T-helper 1 cell treated with Interleukin-12 subunit alpha and Interleukin-12 subunit beta and Interleukin-4 antibody, amounts not matched to agents 30 μg/mL and 1 μg/mL, for 36 hours (primary cell): ENCODE measurements around the gene KLHL40.

Experiments
- H3K27ac Mint-ChIP-seq: one replicate; pipeline ENCODE4 v1.8.0; 2021; ENCODE audit warnings: mild to moderate bottlenecking, mixed read lengths
- H3K27me3 Mint-ChIP-seq: one replicate; pipeline ENCODE4 v1.8.0; 2021; ENCODE audit warnings: low read depth, mixed read lengths
- H3K36me3 Mint-ChIP-seq: one replicate; pipeline ENCODE4 v1.8.0; 2021; ENCODE audit warnings: low read depth, mixed read lengths
- H3K4me1 Mint-ChIP-seq: one replicate; pipeline ENCODE4 v1.8.0; 2021; ENCODE audit warnings: low read depth, mixed read lengths
- H3K4me3 Mint-ChIP-seq: one replicate; pipeline ENCODE4 v1.8.0; 2021; ENCODE audit warnings: mild to moderate bottlenecking, moderate library complexity, mixed read lengths
- H3K9me3 Mint-ChIP-seq: one replicate; pipeline ENCODE4 v1.8.0; 2021; ENCODE audit warnings: mixed read lengths

Gene KLHL40

DNA sequence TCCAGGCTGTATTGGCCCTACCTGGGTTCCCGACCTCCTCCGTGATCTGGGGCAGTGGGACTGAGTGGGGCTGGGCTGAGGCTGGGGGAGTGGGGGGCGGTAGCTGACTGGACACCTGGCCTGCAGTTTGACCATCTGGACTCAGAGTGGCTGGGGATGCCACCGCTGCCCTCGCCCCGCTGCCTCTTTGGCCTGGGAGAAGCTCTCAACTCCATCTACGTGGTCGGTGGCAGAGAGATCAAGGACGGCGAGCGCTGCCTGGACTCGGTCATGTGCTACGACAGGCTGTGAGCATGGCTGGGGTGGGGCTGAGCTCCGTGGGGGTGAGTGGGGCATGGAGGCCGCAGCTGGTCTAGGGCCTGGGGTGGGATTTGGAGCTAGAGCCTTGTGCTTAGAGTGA lies 2.7 kb downstream of the KLHL40 start:
- peaks cover 2% of the 10 kb centered on the region for H3K4me1 Mint-ChIP-seq
- H3K27me3 Mint-ChIP-seq = peaks cover 19% of the 10 kb centered on the region
- H3K36me3 Mint-ChIP-seq = no peaks in the 10 kb centered on the region
- no peaks in the 10 kb centered on the region for H3K9me3 Mint-ChIP-seq
- H3K4me3 Mint-ChIP-seq = no peak overlapping the region
- H3K27ac Mint-ChIP-seq = no peak overlapping the region

DNA sequence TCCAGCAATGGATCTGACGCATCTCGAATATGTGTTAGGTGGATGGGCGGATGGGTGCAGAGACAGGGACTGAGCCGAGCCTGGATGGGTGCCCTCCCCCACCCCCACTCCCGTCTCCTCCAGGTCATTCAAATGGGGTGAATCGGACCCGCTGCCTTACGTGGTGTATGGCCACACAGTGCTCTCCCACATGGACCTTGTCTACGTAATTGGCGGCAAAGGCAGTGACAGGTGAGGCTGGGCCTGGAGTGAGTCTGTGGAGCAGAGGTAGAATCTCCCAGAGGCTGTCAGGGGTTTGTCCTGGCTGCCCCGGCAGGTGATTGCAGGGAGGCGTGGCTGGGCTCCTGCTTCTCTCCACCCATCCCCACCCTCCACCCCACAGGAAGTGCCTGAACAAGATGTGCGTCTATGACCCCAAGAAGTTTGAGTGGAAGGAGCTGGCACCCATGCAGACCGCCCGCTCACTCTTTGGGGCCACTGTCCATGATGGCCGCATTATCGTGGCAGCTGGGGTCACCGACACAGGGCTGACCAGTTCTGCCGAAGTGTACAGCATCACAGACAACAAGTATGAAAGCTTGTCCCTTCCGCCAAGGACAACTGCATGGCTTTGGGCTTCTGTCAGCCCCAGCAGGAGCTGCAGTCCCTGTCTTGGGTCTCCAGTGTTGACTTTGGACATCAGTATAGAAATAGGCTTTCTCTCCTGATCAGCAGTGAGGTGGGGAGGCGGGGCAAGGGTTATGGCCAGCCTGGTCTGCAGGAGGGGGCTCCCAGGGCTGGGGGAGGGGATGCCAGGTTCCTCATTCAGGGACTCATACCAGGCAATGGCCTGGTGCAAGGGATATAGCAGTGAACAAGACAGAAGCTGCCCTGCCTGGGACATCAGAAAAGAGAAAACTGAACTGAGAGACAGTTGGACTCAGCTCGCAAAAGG lies 3.4 kb downstream of the KLHL40 start:
- peaks cover 19% of the 10 kb centered on the region for H3K27me3 Mint-ChIP-seq
- H3K4me1 Mint-ChIP-seq = peaks cover 2% of the 10 kb centered on the region
- no peaks in the 10 kb centered on the region for H3K36me3 Mint-ChIP-seq
- H3K9me3 Mint-ChIP-seq = no peaks in the 10 kb centered on the region
- H3K27ac Mint-ChIP-seq = no peak overlapping the region
- no peak overlapping the region for H3K4me3 Mint-ChIP-seq

DNA sequence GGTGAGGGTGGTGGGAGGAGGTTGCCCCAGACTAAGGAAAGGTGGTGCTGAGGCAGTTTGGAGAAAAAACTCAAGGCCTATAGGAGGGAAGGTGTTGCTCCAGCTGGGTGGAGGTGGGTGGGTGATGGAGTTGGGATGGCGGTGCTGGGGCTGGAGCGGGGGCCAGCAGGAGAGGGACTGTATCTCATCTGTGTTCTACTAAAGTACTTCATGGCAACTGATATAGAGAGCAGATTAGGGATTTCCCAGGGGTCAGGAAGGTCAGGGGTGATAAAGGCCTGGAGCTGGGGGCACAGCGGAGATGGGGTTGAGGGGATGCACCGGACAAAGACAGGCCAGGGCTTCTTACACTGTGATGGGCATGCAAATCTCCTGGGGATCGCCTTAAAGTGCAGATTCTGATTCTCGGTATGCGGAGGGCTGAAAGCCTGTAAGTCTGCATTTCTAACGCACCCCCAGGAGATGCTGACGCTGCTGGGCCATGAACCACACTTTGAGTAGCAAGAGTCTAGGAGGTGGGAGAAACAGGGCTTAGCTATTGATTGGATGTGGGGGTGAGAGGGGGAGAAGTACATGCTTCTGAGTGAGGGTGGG lies 4.2 kb downstream of the KLHL40 start:
- Mint-ChIP-seq H3K4me3 (no peak overlapping the region), H3K27me3 (peaks cover 19% of the 10 kb centered on the region), H3K9me3 (no peaks in the 10 kb centered on the region), H3K27ac (no peak overlapping the region), H3K4me1 (peaks cover 2% of the 10 kb centered on the region), H3K36me3 (no peaks in the 10 kb centered on the region)

DNA sequence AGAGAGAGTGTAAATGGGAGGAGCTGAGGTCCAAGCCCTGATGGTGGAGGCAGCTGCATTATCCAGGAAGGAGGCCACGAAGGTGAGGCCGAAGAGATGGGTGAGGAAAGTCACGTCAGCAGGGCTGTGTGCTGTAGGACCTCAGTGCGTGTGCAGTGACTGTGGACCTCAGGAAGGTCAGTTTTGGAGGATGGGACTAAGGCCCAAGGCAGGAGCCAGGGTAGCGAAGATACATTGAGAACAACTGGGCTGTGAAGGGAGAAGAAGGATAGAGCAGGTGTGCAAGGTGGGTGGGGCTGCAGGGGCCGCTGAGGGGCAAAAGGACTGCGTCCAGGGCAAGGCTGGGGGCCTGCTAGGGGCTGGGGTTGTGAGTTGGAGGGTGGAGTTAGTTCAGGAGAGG lies 4.9 kb downstream of the KLHL40 start:
- Mint-ChIP-seq H3K4me3 (no peak overlapping the region), H3K27ac (no peak overlapping the region), H3K9me3 (no peaks in the 10 kb centered on the region), H3K27me3 (peaks cover 19% of the 10 kb centered on the region), H3K36me3 (no peaks in the 10 kb centered on the region), H3K4me1 (peaks cover 2% of the 10 kb centered on the region)

DNA sequence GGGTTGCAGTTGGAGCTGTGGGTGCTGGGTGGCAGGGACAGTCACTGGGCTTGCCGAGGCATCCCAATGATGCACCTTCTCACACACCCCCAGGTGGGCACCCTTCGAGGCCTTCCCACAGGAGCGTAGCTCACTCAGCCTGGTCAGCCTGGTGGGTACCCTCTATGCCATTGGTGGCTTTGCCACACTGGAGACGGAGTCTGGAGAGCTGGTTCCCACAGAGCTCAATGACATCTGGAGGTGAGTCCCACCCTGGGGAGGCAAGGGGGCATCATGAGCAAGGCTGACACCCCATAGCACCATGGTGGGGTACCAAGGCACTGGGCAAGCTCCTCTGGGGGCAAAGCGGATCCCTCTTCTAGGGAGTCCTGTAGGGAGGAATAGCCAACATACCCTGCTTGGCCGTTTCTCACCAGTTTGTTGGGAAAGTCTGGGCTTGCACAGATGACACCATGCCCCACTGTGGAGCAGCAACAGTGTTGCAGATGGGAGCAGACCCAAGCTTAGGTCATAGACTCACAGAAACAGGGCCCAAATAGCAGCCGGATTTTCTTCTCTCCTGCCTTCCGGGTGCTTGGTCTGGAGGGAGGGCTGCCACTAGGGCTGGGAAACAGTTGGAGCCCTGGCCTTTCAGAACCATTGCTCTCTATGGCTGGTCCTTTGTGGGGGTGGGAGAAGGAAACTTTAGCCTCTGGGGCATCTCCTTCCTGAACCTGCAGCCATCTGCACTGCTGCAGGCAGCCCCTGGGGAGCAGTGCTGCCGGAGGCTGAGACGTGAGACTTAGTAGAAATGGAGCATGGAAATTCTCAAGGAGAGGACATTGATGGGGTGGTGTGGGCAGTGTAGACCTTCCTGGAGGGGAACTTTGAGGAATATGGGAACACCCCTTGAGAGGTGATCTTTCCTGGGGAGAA lies 5.7 kb downstream of the KLHL40 start:
- Mint-ChIP-seq H3K4me1 (no peaks in the 10 kb centered on the region), H3K36me3 (no peaks in the 10 kb centered on the region), H3K27ac (no peak overlapping the region), H3K27me3 (peaks cover 15% of the 10 kb centered on the region), H3K9me3 (no peaks in the 10 kb centered on the region), H3K4me3 (no peak overlapping the region)

DNA sequence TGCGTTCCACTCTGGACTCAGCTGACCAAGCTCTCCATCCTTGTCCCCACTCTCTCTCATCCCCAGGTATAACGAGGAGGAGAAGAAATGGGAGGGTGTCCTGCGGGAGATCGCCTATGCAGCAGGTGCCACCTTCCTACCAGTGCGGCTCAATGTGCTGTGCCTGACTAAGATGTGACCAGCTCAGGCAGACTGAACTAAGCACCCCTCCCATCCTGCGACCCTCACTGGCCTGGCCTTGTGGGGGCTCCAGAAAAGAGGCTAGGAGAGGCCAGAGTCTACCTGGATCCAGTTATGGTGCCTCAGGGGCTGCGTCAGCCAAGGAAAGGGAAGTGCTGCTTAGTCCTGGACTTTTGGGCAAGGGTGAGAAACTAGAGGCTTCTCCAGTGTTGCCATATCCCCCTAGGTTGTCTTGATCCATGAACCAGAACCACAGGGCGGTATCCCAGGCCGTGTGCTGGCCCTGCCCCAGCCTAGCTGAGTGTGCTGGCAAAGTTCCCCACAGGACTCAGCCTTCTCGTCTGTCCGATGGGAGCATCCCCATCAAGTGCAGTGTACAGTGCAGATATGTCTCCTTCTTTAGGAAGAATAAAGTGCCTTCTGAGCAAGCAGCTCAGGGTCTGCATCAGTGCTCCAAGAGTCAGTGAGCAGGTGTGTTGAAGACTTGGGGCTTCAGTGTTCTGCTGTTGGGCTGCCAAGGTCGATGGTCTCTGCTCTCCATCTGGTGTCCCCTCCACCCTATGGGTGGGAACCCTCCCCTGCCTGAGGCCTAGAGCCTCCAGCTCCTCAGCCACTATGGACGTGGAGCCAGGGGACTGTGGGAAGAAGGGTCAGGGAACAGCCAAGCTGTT lies 6.7 kb downstream of the KLHL40 start:
- Mint-ChIP-seq H3K27ac (no peak overlapping the region), H3K9me3 (no peaks in the 10 kb centered on the region), H3K4me3 (no peak overlapping the region), H3K27me3 (peaks cover 10% of the 10 kb centered on the region), H3K4me1 (no peaks in the 10 kb centered on the region), H3K36me3 (no peaks in the 10 kb centered on the region)

DNA sequence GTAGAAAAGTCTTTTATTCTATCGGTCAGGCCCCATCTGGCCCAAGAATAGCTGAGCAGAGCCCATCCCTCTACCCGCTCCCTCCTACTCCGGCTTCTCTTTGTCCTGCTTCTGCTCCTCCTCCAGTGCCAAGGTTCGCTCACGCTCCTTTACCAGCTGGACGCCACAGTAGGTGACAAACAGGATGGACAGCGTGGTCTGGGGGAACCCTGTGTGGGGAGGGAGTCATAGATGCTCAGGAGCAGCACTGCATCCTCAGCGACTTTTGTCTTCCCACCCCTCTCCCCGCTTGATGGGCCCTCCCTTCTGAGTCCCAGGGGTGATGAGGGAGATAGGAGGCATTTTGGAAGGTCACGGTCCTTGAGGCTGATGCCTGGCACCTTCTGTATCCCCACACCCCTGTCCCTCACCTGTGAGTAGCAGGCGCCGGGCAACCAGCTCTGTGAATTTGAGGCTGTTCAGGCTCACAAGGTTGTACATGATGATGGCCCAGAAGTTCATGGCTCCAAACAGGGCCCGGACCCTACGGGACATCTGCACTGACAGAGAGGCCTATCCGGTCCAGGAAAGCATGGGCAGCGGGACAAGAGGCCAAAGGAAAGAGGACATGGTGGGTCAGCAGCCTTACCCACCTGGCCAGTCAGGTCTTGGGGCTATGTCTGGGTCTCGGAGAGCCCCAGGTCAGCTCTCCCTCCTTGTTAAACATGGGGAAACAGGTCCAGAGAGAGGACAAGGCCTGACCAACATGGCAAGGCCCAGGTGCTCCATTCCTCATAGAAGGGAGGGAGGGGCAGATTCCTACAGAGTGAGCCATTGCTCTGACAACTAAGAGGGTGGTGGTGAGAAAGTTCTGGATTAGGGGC lies 7.6 kb downstream of the KLHL40 start:
- Mint-ChIP-seq H3K27me3 (peaks cover 7% of the 10 kb centered on the region), H3K9me3 (no peaks in the 10 kb centered on the region), H3K4me1 (no peaks in the 10 kb centered on the region), H3K27ac (no peak overlapping the region), H3K36me3 (no peaks in the 10 kb centered on the region), H3K4me3 (no peak overlapping the region)

DNA sequence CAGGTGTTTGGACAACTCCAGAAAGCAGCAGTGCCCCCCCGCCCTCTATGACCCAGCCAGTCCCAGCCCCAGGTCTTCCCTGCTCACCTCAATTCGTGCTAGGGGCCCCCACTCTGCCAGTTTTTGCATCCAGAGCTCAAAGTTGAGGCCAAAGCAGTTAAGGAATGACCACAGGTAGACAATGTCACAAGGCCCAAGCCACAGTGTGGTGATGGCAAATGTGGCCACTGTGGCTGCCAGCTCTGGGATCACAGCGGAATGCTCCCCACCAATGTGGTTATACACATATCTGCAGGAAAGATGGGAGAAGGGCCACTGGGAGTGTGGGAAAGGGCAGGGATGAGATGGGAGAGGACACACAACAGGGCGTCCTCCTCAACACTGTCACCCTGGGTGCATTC lies 8.2 kb downstream of the KLHL40 start:
- Mint-ChIP-seq H3K4me1 (no peaks in the 10 kb centered on the region), H3K9me3 (no peaks in the 10 kb centered on the region), H3K27ac (no peak overlapping the region), H3K36me3 (no peaks in the 10 kb centered on the region), H3K4me3 (no peak overlapping the region), H3K27me3 (peaks cover 7% of the 10 kb centered on the region)

DNA sequence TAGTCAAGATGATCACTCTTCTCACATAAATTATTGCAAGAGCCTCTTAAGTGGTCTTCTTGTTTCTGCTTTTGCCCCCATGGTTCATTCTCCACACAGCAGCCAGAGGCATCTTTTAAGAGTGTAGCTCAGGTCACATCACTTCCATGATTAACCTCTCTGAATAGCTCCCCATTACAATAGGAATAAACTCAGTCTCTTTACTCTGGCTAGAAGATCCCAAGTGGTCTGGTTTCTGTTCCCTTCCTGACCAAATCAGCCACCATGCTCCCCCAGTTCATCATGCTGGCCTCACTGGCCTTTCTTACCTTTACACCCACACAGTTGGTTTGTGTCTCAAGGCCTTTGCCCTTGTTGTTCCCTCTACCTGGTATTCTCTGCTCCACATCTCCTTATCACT lies 9.0 kb downstream of the KLHL40 start:
- no peak overlapping the region for H3K27ac Mint-ChIP-seq
- H3K4me3 Mint-ChIP-seq = no peak overlapping the region
- H3K9me3 Mint-ChIP-seq = no peaks in the 10 kb centered on the region
- peaks cover 2% of the 10 kb centered on the region for H3K4me1 Mint-ChIP-seq
- no peaks in the 10 kb centered on the region for H3K36me3 Mint-ChIP-seq
- peaks cover 5% of the 10 kb centered on the region for H3K27me3 Mint-ChIP-seq

DNA sequence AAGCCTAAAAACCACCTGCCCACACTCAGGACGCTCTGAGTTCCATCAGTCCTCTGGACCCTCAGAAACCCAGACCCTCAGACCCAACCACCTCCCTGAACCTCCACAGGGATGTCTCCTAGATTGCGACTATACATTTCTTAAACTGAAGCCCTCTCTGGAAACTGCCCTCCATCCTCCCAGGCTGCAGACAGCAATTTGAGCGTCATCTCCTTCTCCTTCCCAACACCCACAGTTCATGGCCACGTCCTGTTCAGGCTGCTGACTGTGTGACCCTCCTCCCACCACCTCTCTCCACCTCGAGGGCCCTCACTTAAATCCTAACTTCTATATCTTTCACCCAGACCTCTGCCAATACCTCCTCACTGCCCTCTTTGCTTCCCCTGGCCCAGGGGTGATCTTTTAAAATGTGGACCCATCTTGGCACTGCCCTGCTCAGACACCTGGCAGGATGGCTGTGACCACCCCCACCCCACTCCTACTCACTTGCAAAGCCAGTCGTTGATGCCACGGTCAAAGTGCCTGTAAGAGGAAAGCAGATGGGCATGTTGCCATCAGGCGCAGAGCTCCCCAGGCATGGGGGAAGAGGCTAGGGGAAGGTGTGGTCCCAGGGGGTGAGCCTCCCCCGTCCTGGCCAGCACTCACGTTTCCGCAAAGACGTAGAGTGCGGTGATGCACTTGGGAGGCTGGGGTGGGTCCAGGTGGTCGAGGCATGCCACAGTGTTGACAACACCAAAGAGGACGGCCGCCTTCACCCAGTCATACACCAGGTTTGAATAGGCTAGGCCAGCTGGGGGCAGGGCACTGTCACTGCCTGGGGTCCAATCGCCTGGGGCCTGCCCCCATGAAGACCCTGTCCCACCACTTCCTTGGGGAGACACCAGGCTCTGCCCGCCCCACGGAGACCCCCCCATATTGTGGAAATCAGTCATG lies 11.3 kb downstream of the KLHL40 start:
- no peaks in the 10 kb centered on the region for H3K27me3 Mint-ChIP-seq
- no peaks in the 10 kb centered on the region for H3K36me3 Mint-ChIP-seq
- no peaks in the 10 kb centered on the region for H3K9me3 Mint-ChIP-seq
- H3K4me1 Mint-ChIP-seq = peaks cover 2% of the 10 kb centered on the region
- no peak overlapping the region for H3K4me3 Mint-ChIP-seq
- no peak overlapping the region for H3K27ac Mint-ChIP-seq

DNA sequence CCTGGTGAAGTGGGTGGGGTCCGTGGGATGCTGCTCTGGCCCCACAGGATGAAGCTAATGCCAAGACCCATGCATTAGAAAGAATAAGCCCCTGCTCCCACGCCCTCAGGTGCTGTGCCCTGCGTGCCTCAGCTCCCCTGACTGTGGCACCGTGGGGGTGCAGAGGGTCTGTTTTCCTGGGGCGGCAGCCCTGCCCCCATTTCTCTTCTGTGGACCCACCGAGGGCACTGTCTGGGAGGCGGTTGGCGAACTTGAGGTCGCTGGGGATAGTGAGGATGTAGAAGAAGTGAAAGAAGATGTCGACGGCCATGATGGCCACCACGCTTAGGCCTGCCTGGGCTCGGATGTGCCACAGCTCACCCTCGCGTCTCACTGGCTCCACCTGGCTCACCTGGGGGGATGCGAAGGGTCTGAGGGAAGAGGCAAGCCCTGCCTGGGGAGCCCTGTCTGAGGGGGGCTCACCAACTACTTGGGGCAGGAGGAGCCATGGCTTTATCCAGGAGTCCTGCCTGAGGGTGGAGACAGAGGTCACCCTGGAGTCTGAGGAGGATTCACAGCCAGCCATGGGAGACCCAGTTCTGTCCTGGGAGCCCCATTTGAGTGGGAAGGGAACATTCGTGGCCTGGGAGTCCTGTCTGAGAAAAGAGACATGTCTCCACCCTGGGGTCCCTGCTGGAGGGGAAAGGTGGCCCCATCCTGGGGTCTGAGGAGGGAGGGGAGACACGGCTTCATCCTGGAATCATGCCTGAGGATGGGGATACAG lies 12.1 kb downstream of the KLHL40 start:
- Mint-ChIP-seq H3K4me3 (no peak overlapping the region), H3K27me3 (no peaks in the 10 kb centered on the region), H3K27ac (no peak overlapping the region), H3K4me1 (peaks cover 2% of the 10 kb centered on the region), H3K36me3 (no peaks in the 10 kb centered on the region), H3K9me3 (no peaks in the 10 kb centered on the region)
